Endothelial cell of umbilical vein (primary cell): Measurements from ENCODE around the gene AK4. TPM values are rescaled to one million over a fixed set of nuclear protein-coding genes. Genes with fewer than 3 reads are reported as not detected.

Experiments
- BruUV-seq: library from RNA; stranded (reverse); fragments of 400-500 nt; replicated peaks from 2 replicates; lab custom pipeline; 2021; lab: Mats Ljungman, UMichigan
- CTCF ChIA-PET: fragments of 300-600, 350-600 bp; sonication (Branson Sonifier 250); formaldehyde crosslinking; loops from one replicate; lab custom pipeline; 2021; ENCODE audit warnings: antibody characterized with exemption, inconsistent platforms; lab: Charles Lee
- POLR2A ChIA-PET: fragments of 300-600, 350-600 bp; sonication (Branson Sonifier 250); formaldehyde crosslinking; loops from one replicate; lab custom pipeline; 2021; ENCODE audit warnings: antibody characterized with exemption, inconsistent platforms; lab: Charles Lee
- DNase-seq: peaks from one replicate; pipeline ENCODE4 v3.0.0-alpha.2; 2011; ENCODE audit warnings: low read depth, low spot score
- FAIRE-seq: peaks from 2 replicates; lab custom pipeline; 2011; peaks lifted over from hg19 to GRCh38; lab: Jason Lieb, UNC
- H2AFZ ChIP-seq: 2 replicates; pipeline ENCODE4 v1.6.0; 2012; ENCODE audit warnings: low read depth, low read length, control low read depth, inconsistent platforms
- H3K27ac ChIP-seq: 2 replicates; pipeline ENCODE4 v1.5.1; 2011; ENCODE audit warnings: low read depth, mild to moderate bottlenecking, control low read depth, low read length, moderate library complexity; ENCODE audit not compliant: insufficient read depth
- H3K27me3 ChIP-seq, 2 experiments: 2 replicates each; pipeline versions ENCODE4 v1.6.0 to v1.6.1; 2011; ENCODE audit warnings: low read length in 2 of 2, mixed read lengths in 1 of 2; ENCODE audit not compliant: control insufficient read depth in 2 of 2, insufficient read depth in 2 of 2
- H3K36me3 ChIP-seq, 2 experiments: 2 replicates in 1 of 2; 3 replicates in 1 of 2; pipeline ENCODE4 v1.5.1; 2011; ENCODE audit warnings: low read length in 2 of 2, mild to moderate bottlenecking in 1 of 2, moderate library complexity in 1 of 2; ENCODE audit not compliant: control insufficient read depth in 2 of 2, insufficient read depth in 2 of 2; ENCODE audit errors: extremely low read depth in 1 of 2
- H3K4me1 ChIP-seq: 3 replicates; pipeline ENCODE4 v1.5.1; 2011; ENCODE audit warnings: mild to moderate bottlenecking, low read length; ENCODE audit not compliant: control insufficient read depth, insufficient read depth; ENCODE audit errors: extremely low read depth
- H3K4me2 ChIP-seq: 2 replicates; pipeline ENCODE4 v1.6.1; 2011; ENCODE audit warnings: low read length, control low read depth, mixed read lengths; ENCODE audit not compliant: insufficient read depth
- H3K4me3 ChIP-seq, 3 experiments: fragments of 200-600 bp in 1 of 3; sonication (generic), shearing (Covaris generic) in 1 of 3; replicated peaks in 1 of 3; 2 replicates each; pipeline ENCODE4 v1.5.1; 2011 to 2016; ENCODE audit warnings: control low read depth in 3 of 3, low read length in 3 of 3, mild to moderate bottlenecking in 2 of 3, inconsistent platforms in 1 of 3, low read depth in 1 of 3, moderate library complexity in 1 of 3; ENCODE audit not compliant: insufficient read depth in 1 of 3
- H3K79me2 ChIP-seq: 2 replicates; pipeline ENCODE4 v1.6.0; 2012; ENCODE audit warnings: low read length, inconsistent platforms; ENCODE audit not compliant: control insufficient read depth, insufficient read depth
- H3K9ac ChIP-seq: replicated peaks from 2 replicates; pipeline ENCODE3; 2011; ENCODE audit warnings: low read length, control low read depth; ENCODE audit not compliant: insufficient read depth; ENCODE audit errors: extremely low read depth
- H3K9me1 ChIP-seq: replicated peaks from 3 replicates; pipeline ENCODE4 v1.6.0; 2011; ENCODE audit warnings: mild to moderate bottlenecking, low read length; ENCODE audit not compliant: control insufficient read depth, insufficient read depth; ENCODE audit errors: extremely low read depth
- H3K9me3 ChIP-seq: replicated peaks from 2 replicates; pipeline ENCODE4 v1.5.1; 2012; ENCODE audit warnings: low read length, inconsistent platforms; ENCODE audit not compliant: control insufficient read depth, insufficient read depth
- H4K20me1 ChIP-seq: replicated peaks from 2 replicates; pipeline ENCODE3; 2011; ENCODE audit warnings: mild to moderate bottlenecking, low read length; ENCODE audit not compliant: control insufficient read depth, insufficient read depth; ENCODE audit errors: extremely low read depth
- CTCF ChIP-seq, 2 donors: IDR thresholded peaks; 1 replicate in 1 of 2; 2 replicates in 1 of 2; pipeline ENCODE4 v1.5.1; 2011; ENCODE audit warnings: low read length in 2 of 2, mild to moderate bottlenecking in 2 of 2, moderate library complexity in 2 of 2, control low read depth in 1 of 2, inconsistent platforms in 1 of 2, low read depth in 1 of 2; ENCODE audit not compliant: insufficient read depth in 1 of 2; ENCODE audit errors: extremely low read depth in 1 of 2
- EZH2 ChIP-seq: IDR thresholded peaks from 2 replicates; pipeline ENCODE4 v1.6.1; 2012; ENCODE audit warnings: borderline replicate concordance, low read depth, mild to moderate bottlenecking, moderate library complexity, low read length, inconsistent platforms; ENCODE audit not compliant: severe bottlenecking
- FOS ChIP-seq: IDR thresholded peaks from 2 replicates; pipeline ENCODE4 v1.6.1; 2011; ENCODE audit warnings: mild to moderate bottlenecking, low read length, moderate library complexity, borderline replicate concordance; ENCODE audit not compliant: insufficient read depth
- GATA2 ChIP-seq: IDR thresholded peaks from 2 replicates; pipeline ENCODE4 v1.7.0; 2011; ENCODE audit warnings: low read depth, mild to moderate bottlenecking, moderate library complexity, mixed read lengths, low read length; ENCODE audit not compliant: insufficient read length, insufficient read depth
- JUN ChIP-seq: IDR thresholded peaks from 2 replicates; pipeline ENCODE4 v1.6.1; 2011; ENCODE audit warnings: borderline replicate concordance, low read depth; ENCODE audit not compliant: insufficient read length, insufficient read depth
- MAX ChIP-seq: IDR thresholded peaks from 2 replicates; pipeline ENCODE4 v1.6.1; 2011; ENCODE audit not compliant: insufficient read depth, insufficient read length
- MYC ChIP-seq: IDR thresholded peaks from one replicate; pipeline ENCODE4 v1.6.1; 2011; ENCODE audit warnings: mild to moderate bottlenecking, low read depth, low read length
- POLR2A ChIP-seq: IDR thresholded peaks from 2 replicates; pipeline ENCODE4 v1.6.1; 2012; ENCODE audit warnings: low read depth, mild to moderate bottlenecking, control low read depth, low read length
- POLR2AphosphoS5 ChIP-seq: IDR thresholded peaks from 2 replicates; pipeline ENCODE4 v1.6.1; 2012; ENCODE audit warnings: low read depth, mild to moderate bottlenecking, control low read depth, low read length, moderate library complexity; ENCODE audit not compliant: insufficient read depth
- dilution Hi-C: fragments of 300-500 bp; cut with MboI; formaldehyde crosslinking; loops from one replicate; pipeline ENCODE4 v1.15.0; 2019; ENCODE audit warnings: low sequenced_read_pairs; ENCODE audit not compliant: extremely low pct_ligation_motif_present
- intact Hi-C: fragments of 100-400 bp; cut with micrococcal nuclease; formaldehyde crosslinking; loops from one replicate; pipeline ENCODE4 v1.10.0; 2022
- polyA plus RNA-seq, 4 experiments: library from polyadenylated mRNA; depleted of rRNA in 3 of 4; stranded (reverse) in 3 of 4; unstranded in 1 of 4; fragments of >200 nt; gene quantifications; 2 replicates each; pipeline versions ENCODE4 v1.2.1 to v1.2.3, GENCODE V29; 2011 to 2012; ENCODE audit warnings: missing spikeins in 1 of 4
- total RNA-seq: library from RNA; stranded (reverse); gene quantifications from 2 replicates; pipeline ENCODE4 v1.2.3, GENCODE V29; 2021

The AK4 gene
- total and polyA plus RNA-seq, 2 donors (not counting 3 experiments of a cell fraction or from before 2014, with no cell fraction given): 2.2 to 5.6 TPM

DNA sequence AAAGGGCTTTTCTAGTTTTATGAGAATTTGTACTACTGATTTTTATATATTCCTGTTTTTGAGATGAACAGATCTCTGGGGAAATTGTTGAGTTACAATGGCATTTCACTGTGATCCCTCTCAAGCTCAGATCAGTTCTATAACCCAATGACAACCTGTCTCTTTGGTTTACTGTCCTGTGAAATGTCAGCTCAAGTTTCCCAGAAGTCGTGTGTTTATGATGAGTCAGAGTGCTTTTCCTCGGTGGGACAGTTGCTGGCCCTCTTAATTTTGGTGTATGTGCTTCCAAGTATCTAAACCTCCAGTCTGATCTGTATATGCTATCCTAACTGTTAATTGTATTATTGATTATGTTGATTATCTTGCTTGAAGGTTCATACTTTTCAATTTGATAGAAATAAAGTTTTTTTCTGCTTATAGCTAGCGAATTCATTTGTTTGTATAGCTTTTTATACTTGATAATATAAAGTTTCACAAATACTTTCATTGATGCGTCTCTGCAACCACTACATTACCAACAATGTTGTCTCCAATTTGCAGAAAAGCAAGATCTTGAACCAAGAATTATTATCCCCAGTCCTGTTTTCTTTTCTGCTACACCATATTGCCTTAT lies 83.8 kb downstream of the AK4 start:
- DNase-seq (no peak), FAIRE-seq (no peak)
- Histone ChIP-seq H3K9ac (no peak overlapping the region), H3K4me1 (no peaks in the 10 kb centered on the region), H3K4me2 (no peak overlapping the region), H3K36me3 (no peaks in the 10 kb centered on the region), H4K20me1 (no peaks in the 10 kb centered on the region), H3K27ac (no peak overlapping the region), H3K79me2 (no peaks in the 10 kb centered on the region), H3K9me1 (no peaks in the 10 kb centered on the region), H3K9me3 (no peaks in the 10 kb centered on the region), H3K4me3 (no peak overlapping the region), H3K27me3 (no peaks in the 10 kb centered on the region), H2AFZ (no peak overlapping the region)
- intact Hi-C loops: no loop called here
- CTCF ChIA-PET: interaction anchor here (0.7 to 8.2 kb wide), 5 partner anchors 16 to 456 kb away, joined by 3 to 292 read pairs (median 3); no protein-coding TSS in a partner anchor
- TF ChIP-seq POLR2AphosphoS5 (no peak), GATA2 (no peak), JUN (no peak), MAX (no peak)
- no TSS peak for BruUV-seq
- dilution Hi-C loops: no loop called here
- POLR2A ChIA-PET: no interaction called here

DNA sequence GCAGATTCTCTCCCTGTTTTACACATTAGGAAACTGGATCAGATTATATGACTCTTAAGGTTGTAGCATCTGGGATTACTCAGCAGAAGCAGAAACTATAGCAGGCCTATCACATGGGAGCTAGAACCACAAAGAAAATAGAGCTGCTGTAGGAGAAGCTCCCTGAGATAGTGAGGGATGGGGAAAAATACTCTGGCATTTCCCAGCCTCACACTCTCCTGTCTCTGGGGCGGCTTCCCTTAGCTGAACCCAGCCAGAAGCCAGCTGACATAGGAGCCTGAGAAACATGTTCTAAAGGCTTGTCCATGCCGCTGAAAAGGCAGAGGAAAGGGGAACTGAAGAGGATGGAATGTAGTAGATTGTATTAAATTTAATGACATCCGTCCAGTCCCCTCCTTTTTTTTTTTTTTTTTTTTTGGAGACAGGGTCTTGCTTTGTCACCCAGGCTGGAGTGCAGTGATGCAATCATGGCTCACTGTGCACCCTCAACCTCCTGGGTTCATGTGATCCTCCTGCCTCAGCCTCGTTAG lies 84.5 kb downstream of the AK4 start:
- DNase-seq: no peak
- H4K20me1 ChIP-seq: no peaks in the 10 kb centered on the region
- no peaks in the 10 kb centered on the region for H3K9me1 ChIP-seq
- H3K4me2 ChIP-seq: no peak overlapping the region
- no peak overlapping the region for H2AFZ ChIP-seq
- H3K9ac ChIP-seq: no peak overlapping the region
- POLR2A ChIA-PET: no interaction called here
- H3K9me3 ChIP-seq: no peaks in the 10 kb centered on the region
- CTCF ChIA-PET: interaction anchor here (0.7 to 8.2 kb wide), 4 partner anchors 17 to 455 kb away, joined by 3 to 292 read pairs (median 6); no protein-coding TSS in a partner anchor
- H3K27me3 ChIP-seq: no peaks in the 10 kb centered on the region
- TF ChIP-seq POLR2AphosphoS5: no peak
- TF ChIP-seq FOS: no peak
- no peak for TF ChIP-seq MYC
- no peak for TF ChIP-seq CTCF (IDR thresholded peaks at IDR 0.05; ENCODE audit: extremely low read depth in 1 of 2, insufficient read depth in 1 of 2, low read depth in 1 of 2, low read length in 2 of 2)
- TF ChIP-seq JUN: no peak
- TF ChIP-seq EZH2: no peak
- TF ChIP-seq POLR2A: no peak
- TF ChIP-seq MAX: no peak
- TF ChIP-seq GATA2: no peak
- H3K4me1 ChIP-seq: no peaks in the 10 kb centered on the region
- no peaks in the 10 kb centered on the region for H3K36me3 ChIP-seq
- no peak overlapping the region for H3K27ac ChIP-seq
- intact Hi-C loops (no loop called here), dilution Hi-C loops (no loop called here)
- H3K4me3 ChIP-seq: no peak overlapping the region
- H3K79me2 ChIP-seq: no peaks in the 10 kb centered on the region
- BruUV-seq: no TSS peak
- no peak for FAIRE-seq
